Esophagus muscularis mucosa (tissue), 3 donors: ENCODE results near the gene ALDOA.

Source experiments
- POLR2A ChIP-seq: fragments of 450-650 bp; IDR thresholded peaks from one replicate; pipeline ENCODE4 v1.6.1; 2017; ENCODE audit warnings: antibody characterized with exemption, moderate library complexity, mild to moderate bottlenecking, low read depth
- TF ChIP-seq, protein P1 (sequence below), 3 experiments: fragments of 200-600 bp in 2 of 3; fragments of 450-650 bp in 1 of 3; sonication (generic) in 2 of 3; IDR thresholded peaks; one replicate each; pipeline ENCODE4 v1.5.1; 2017 to 2019; ENCODE audit warnings: antibody characterized with exemption in 3 of 3, mild to moderate bottlenecking in 2 of 3, moderate library complexity in 1 of 3

DNA sequence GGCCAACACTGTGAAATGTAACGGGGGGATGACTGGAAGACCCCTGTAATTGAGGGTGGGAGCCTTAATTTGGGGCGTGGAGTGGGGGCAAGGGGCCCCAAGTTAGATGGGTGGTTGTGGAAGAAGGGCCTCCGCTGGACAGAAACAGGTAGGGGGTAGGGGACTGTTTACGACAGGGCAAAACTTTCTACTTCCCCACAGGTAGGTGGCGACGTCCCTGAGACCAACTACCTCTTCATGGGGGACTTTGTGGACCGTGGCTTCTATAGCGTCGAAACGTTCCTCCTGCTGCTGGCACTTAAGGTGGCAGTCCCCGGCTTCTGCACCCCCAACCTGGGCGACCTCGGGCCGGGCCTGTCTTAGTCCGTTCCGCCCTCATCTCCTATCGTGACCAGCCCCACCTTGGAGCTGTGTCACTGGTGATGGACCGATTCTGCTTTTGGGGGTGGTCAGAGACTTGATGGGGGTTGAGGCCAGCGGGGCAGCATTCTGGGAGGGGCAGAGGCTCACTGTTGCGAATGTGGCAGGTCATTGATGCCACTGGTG, 17.1 kb downstream of the ALDOA start:
- TF ChIP-seq, protein P1, sequence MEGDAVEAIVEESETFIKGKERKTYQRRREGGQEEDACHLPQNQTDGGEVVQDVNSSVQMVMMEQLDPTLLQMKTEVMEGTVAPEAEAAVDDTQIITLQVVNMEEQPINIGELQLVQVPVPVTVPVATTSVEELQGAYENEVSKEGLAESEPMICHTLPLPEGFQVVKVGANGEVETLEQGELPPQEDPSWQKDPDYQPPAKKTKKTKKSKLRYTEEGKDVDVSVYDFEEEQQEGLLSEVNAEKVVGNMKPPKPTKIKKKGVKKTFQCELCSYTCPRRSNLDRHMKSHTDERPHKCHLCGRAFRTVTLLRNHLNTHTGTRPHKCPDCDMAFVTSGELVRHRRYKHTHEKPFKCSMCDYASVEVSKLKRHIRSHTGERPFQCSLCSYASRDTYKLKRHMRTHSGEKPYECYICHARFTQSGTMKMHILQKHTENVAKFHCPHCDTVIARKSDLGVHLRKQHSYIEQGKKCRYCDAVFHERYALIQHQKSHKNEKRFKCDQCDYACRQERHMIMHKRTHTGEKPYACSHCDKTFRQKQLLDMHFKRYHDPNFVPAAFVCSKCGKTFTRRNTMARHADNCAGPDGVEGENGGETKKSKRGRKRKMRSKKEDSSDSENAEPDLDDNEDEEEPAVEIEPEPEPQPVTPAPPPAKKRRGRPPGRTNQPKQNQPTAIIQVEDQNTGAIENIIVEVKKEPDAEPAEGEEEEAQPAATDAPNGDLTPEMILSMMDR (IDR thresholded peaks at IDR 0.05): no peak
- TF ChIP-seq POLR2A: no peak
